GM19193 (cell line): ENCODE results near the gene DFFA.

Experiments
- POLR2A ChIP-seq: IDR thresholded peaks from 4 replicates; pipeline ENCODE4 v1.6.1; 2011; ENCODE audit not compliant: insufficient read depth, insufficient read length; ENCODE audit errors: extremely low read depth

DFFA gene

GRCh38 chr1:10472220-10473144, at the start of gene DFFA:
TSS of gene DFFA (minus strand) at chr1:10472529. CDS start at chr1:10472458, 71 bp downstream.
- TF ChIP-seq POLR2A: peak; percentile 79

- no peak for TF ChIP-seq POLR2A
These were observed 49.3 kb upstream of the DFFA start for GRCh38 chr1:10521537-10522157.

- TF ChIP-seq POLR2A: no peak
These were observed 48.6 kb upstream of the DFFA start for GRCh38 chr1:10520952-10521351.

- no peak for TF ChIP-seq POLR2A
These were observed 48.2 kb upstream of the DFFA start for GRCh38 chr1:10520497-10520896.

GRCh38 chr1:10519016-10519417, 46.7 kb upstream of the DFFA start:
- no peak for TF ChIP-seq POLR2A

- no peak for TF ChIP-seq POLR2A
These were observed 45.3 kb upstream of the DFFA start for GRCh38 chr1:10517677-10517982.

GRCh38 chr1:10516925-10517676, 44.8 kb upstream of the DFFA start:
- no peak for TF ChIP-seq POLR2A

- TF ChIP-seq POLR2A: no peak
These were observed 43.8 kb upstream of the DFFA start for GRCh38 chr1:10515976-10516750.

GRCh38 chr1:10515301-10515975, 43.1 kb upstream of the DFFA start:
- no peak for TF ChIP-seq POLR2A

GRCh38 chr1:10514490-10515235, 42.3 kb upstream of the DFFA start:
- no peak for TF ChIP-seq POLR2A

- TF ChIP-seq POLR2A: no peak
These were observed 40.9 kb upstream of the DFFA start for GRCh38 chr1:10513199-10513598.

- no peak for TF ChIP-seq POLR2A
These were observed 39.2 kb upstream of the DFFA start for GRCh38 chr1:10511494-10511885.

GRCh38 chr1:10510520-10511493, 38.5 kb upstream of the DFFA start:
- no peak for TF ChIP-seq POLR2A
